ENCODE data around the gene B4GAT1. TPM values are rescaled to one million over a fixed set of nuclear protein-coding genes. Genes with fewer than 3 reads are reported as not detected.

The B4GAT1 gene
- total RNA-seq, 1 donor from 2014 or later: 40.9 TPM

GRCh38 chr11:66337103-66337899 lies 10.1 kb downstream of the B4GAT1 start:
- H3K27ac ChIP-seq: no peak overlapping the region
- H3K27me3 ChIP-seq: peaks cover 5% of the 10 kb centered on the region
- peaks cover 11% of the 10 kb centered on the region for H3K4me1 ChIP-seq
- Mint-ChIP-seq H3K27ac (peak overlapping the region; percentile 72), H3K27me3 (ENCODE audit: insufficient read depth, low read depth) (peaks cover 5% of the 10 kb centered on the region), H3K4me1 (peaks cover 27% of the 10 kb centered on the region), H3K4me3 (peak overlapping the region; percentile 90), H3K36me3 (no peaks in the 10 kb centered on the region), H3K9me3 (no peaks in the 10 kb centered on the region)
- no peak overlapping the region for H3K4me3 ChIP-seq
- H2AFZ ChIP-seq (replicated peaks): no peak overlapping the region
- H3K79me2 ChIP-seq (ENCODE audit: low read depth): no peaks in the 10 kb centered on the region
- no peaks in the 10 kb centered on the region for H3K9me3 ChIP-seq (ENCODE audit: low read depth)
- peaks cover 12% of the 10 kb centered on the region for H3F3A ChIP-seq (ENCODE audit: low read depth)
- no peak for DNase-seq (ENCODE audit: low spot score)
- TF ChIP-seq EZH2 (IDR thresholded peaks at IDR 0.05) (no peak), EZH2phosphoT487 (IDR thresholded peaks at IDR 0.05) (no peak), CTCF (IDR thresholded peaks at IDR 0.05) (no peak)
- no peak overlapping the region for H3K4me2 ChIP-seq
- H3K36me3 ChIP-seq: no peaks in the 10 kb centered on the region
- peaks cover 5% of the 10 kb centered on the region for H4K20me1 ChIP-seq (ENCODE audit: low read depth)
- H3K9ac ChIP-seq: no peak overlapping the region

GRCh38 chr11:66336234-66337102 lies 11.0 kb downstream of the B4GAT1 start, which contains the start of gene RIN1:
RIN1 (minus strand) TSS chr11:66336434; CDS start chr11:66336402, 32 bp downstream.
- DNase-seq (ENCODE audit: low spot score): peak; percentile 84
- no peaks in the 10 kb centered on the region for H3K36me3 ChIP-seq
- no peaks in the 10 kb centered on the region for H3K79me2 ChIP-seq (ENCODE audit: low read depth)
- H3K27ac Mint-ChIP-seq: peak within 1 kb of the TSS; percentile 91
- peaks cover 5% of the 10 kb centered on the region for H4K20me1 ChIP-seq (ENCODE audit: low read depth)
- no peaks in the 10 kb centered on the region for H3K9me3 ChIP-seq (ENCODE audit: low read depth)
- no peaks in the 10 kb centered on the region for H3K36me3 Mint-ChIP-seq
- H3K27me3 Mint-ChIP-seq (ENCODE audit: insufficient read depth, low read depth): peaks cover 5% of the 10 kb centered on the region
- no peaks in the 10 kb centered on the region for H3K9me3 Mint-ChIP-seq
- TF ChIP-seq CTCF (IDR thresholded peaks at IDR 0.05) (peak; percentile 71), EZH2phosphoT487 (IDR thresholded peaks at IDR 0.05) (no peak)
- H3F3A ChIP-seq (ENCODE audit: low read depth): peaks cover 12% of the 10 kb centered on the region
- no peak within 1 kb of the TSS for H2AFZ ChIP-seq (replicated peaks)
- peak within 1 kb of the TSS; percentile 49 for H3K4me3 ChIP-seq
- H3K4me2 ChIP-seq: peak within 1 kb of the TSS; percentile 85
- no peak within 1 kb of the TSS for H3K27ac ChIP-seq
- peak within 1 kb of the TSS; percentile 90 for H3K4me3 Mint-ChIP-seq
- peak within 1 kb of the TSS; percentile 39 for H3K9ac ChIP-seq
- peaks cover 5% of the 10 kb centered on the region for H3K27me3 ChIP-seq
- peaks cover 11% of the 10 kb centered on the region for H3K4me1 ChIP-seq
- H3K4me1 Mint-ChIP-seq: peaks cover 27% of the 10 kb centered on the region

GRCh38 chr11:66335531-66336233 lies 11.7 kb downstream of the B4GAT1 start:
- Mint-ChIP-seq H3K36me3 (no peaks in the 10 kb centered on the region), H3K4me3 (peak overlapping the region; percentile 90), H3K27me3 (ENCODE audit: insufficient read depth, low read depth) (peaks cover 3% of the 10 kb centered on the region), H3K27ac (no peak overlapping the region), H3K4me1 (peaks cover 27% of the 10 kb centered on the region), H3K9me3 (no peaks in the 10 kb centered on the region)
- peaks cover 11% of the 10 kb centered on the region for H3K4me1 ChIP-seq
- H3F3A ChIP-seq (ENCODE audit: low read depth): peaks cover 12% of the 10 kb centered on the region
- H3K9ac ChIP-seq: peak overlapping the region; percentile 39
- peak; percentile 56 for DNase-seq (ENCODE audit: low spot score)
- TF ChIP-seq EZH2 (IDR thresholded peaks at IDR 0.05) (no peak), CTCF (IDR thresholded peaks at IDR 0.05) (no peak), EZH2phosphoT487 (IDR thresholded peaks at IDR 0.05) (no peak)
- H3K4me2 ChIP-seq: peak overlapping the region; percentile 85
- no peak overlapping the region for H2AFZ ChIP-seq (replicated peaks)
- no peak overlapping the region for H3K27ac ChIP-seq
- H3K36me3 ChIP-seq: no peaks in the 10 kb centered on the region
- H3K9me3 ChIP-seq (ENCODE audit: low read depth): no peaks in the 10 kb centered on the region
- H3K4me3 ChIP-seq: peak overlapping the region; percentile 49
- peaks cover 5% of the 10 kb centered on the region for H3K27me3 ChIP-seq
- no peaks in the 10 kb centered on the region for H3K79me2 ChIP-seq (ENCODE audit: low read depth)
- peaks cover 5% of the 10 kb centered on the region for H4K20me1 ChIP-seq (ENCODE audit: low read depth)
